SIG-M5 (cell line): ENCODE results near the gene EFHB.
A peak's percentile ranks its signal among the peaks of the same experiment; 100 is the strongest.
"Not testable (repeated sequence)": the region's sequence is repeated elsewhere in the genome, so short reads cannot be mapped to it uniquely, and the experiment has no call there.

Source experiments
- DNase-seq: peaks from one replicate; lab custom pipeline; 2025; lab: John Stamatoyannopoulos, UW

EFHB gene, protein sequence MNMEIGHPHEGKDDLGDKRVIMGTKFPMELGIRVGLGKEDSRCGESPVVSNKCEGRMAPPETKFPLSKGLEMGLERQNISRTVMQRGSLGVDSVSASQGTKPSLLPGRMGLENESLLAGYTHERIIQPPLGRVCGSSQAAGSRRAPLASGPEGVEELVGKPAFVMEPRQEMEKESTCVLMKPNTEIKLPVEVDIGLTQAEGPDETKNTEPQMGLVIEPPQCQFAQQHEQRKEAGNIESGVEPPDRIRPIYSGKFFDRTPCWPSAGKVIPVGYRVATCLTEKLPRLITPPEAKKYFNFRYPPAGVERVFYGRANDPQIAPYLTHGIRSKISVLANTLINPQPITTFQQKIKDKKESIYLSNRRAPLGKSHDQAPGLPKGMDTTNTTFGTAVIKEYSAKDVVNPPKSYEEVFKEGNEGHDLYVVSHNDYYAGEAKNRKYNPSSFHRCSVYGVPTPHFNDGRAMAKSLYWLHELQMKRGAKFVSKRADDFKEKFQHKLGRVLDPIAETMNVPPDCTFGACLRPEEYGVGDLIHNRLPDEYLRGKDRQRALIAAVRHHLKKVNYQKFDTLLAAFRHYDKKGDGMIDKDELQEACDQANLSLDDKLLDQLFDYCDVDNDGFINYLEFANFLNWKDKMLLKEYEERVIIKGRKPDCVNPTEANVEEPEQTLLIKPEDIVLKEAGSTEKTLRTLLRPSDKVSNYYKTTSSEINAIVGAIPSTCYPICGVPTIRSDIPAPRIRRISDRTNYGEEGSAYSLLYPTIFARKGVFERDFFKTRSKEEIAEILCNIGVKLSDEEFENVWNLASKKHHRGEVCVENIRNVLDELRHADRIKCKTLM

DNA sequence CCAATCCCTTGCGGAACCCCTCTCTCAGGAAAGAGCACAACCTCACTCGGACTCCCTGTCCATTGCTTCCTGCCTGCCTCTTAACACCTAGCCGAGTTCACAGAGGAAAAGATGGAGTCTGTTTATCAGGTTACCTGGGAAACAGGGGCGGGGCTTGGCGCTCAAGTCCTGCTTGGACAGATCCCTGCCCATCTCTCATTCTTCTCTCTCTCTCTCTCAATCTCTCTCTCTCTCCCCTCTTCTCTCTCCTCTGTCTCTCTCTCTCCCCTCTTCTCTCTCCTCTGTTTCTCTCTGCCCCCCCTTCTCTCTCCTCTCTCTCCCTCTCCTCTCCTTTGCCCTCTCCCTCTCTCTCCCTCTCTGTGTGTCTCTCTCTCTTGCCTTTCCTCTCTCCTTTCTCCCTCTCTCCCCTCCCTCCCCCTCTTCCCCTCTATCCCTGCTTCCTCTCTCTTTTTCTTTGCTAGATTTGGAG is at the start of gene EFHB:
TSS of gene EFHB (minus strand) at position 120 of the 469 bp plus-strand sequence. CDS start 199 bp downstream, outside the sequence.
- DNase-seq: no peak

DNA sequence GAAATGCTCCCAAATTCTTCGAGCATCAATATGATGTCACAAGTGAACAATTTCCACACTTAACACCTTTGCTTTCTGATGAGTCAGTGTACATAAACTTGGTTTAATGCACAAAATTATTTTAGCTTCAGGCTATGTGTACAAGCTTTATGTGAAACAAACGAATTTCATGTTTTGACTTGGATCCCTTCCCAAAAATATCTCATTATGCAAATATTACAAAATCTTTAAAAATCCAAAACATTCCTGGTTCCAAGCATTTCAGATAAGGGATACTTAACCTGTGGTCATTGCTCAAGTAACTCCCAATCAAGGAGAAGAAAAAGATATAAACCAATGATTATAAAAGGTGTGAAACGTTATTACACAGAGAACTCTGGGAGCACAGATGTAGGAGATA is 38.0 kb upstream of the EFHB start:
- no peak for DNase-seq

DNA sequence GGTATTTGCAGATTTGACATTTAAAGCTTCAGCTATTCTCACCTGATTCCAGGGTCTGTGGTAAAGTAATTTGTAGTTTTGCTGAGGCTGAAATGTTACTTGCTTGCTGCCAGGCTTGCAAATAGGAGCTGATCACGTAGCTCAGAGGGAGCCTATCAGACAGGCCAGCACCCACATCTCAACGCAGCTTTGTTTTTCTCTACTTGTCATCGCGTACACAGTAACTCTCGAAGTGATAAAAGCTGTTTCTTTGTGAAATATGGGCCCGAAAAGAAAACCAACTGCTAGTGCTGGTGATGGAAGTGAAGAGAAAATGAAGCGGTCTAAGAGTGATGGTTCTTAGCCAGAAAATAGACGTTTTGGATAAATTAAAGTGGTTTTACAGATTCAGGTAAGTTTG is 36.3 kb upstream of the EFHB start:
- no peak for DNase-seq

DNA sequence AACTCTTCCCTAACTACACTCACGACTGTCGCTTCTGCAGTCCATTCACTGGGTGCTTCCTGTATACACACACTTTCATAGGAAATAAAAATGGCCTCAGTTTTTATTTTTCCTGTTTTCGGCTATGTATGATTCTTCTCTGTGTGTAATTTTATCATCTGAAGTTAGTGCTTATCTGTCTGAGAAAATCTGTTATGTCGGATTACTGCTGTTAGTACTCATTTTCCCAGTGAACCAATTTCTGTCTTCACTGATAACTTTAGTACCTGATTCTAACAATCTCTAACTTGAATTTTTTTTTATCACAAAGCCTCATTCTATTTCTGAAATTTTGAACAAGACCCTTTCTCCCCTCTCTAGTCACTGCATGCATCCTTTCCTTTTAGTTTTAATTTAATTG is 33.8 kb upstream of the EFHB start:
- DNase-seq: no peak

DNA sequence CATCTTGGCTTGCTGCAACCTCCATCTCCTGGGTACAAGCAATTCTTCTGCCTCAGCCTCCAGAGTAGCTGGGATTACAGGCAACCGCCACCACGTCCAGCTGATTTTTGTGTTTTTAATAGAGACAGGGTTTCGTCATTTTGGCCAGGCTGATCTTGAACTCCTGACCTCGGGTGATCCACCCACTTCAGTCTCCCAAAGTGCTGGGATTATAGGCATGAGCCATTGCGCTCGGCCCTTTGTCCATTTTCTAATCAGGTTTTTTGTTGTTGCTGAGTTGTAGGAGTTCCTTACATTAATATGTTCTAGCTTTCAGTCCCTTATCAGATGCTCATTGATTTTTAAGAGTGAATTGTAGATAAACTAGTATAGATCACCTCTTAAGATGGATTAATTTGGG is 33.2 kb upstream of the EFHB start:
- no peak for DNase-seq

DNA sequence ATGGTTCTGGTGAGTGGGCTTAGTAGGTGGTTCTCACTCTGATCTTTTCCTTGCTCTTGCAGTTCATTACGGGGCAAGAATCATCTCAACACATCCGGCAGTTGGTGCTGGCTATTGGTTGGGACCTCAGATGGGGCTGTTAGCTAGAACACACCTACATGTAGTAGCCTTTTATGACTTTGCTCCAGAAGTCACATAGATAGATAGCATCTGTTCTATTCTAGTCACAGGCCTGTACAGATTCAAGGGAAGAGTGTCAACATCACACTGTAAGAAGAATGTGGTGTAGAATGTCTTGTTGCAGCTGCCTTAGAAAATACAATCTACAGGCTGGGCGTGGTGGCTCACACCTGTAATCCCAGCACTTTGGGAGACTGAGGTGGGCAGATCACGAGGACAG is 27.9 kb upstream of the EFHB start:
- no peak for DNase-seq

DNA sequence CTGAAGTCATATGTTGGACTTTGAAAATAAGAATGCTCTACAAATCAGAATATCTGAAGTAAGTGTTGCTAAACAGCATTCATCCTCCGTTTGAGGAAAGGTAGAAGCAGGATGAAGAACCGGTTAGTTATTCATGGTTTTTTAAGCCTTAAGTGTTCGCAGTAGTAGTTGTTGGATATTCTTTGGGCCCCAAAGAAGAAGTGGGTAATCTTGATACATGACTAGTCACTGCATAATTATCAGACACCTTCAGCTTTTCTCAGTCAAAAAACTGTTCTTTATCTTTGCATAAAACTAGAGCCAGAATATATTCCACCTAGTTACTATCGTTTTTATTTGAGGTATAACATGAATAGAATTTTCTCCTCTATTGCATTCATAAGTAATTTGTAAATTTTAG is 26.7 kb upstream of the EFHB start:
- no peak for DNase-seq

DNA sequence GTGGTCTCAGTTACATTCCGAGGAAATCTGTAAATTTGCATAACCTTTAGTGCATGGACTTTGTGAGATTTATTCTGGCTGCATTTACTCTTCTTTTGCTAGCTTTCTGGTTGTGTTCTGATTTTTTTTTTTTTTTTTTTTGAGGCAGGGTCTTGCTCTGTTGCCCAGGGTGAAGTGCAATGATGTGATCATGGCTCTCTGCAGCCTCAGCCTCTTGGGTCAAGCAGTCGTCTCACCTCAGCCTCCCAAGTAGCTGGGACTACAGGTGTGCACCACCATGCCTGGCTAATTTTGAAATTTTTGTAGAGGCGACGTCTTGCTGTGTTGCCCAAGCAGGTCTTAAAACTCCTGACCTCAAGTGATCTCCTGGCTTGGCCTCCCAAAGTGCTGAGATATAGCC is 25.5 kb upstream of the EFHB start:
- DNase-seq: no peak

DNA sequence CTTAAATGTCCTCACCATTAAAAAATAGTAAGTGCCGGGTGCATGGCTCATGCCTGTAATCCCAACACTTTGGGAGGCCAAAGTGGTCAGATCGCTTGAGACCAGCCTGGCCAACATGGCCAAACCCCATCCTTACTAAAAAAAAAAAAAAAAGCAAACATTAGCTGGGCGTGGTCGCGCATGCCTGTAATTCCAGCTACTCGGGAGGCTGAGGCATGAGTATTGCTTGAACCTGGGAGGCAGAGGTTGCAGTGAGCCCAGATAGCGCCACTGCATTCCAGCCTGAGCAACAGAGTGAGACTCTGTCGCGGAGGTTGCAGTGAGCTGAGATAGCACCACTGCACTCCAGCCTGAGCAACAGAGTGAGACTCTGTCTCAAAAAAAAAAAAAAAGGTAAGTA is 23.3 kb upstream of the EFHB start:
- DNase-seq: not testable (repeated sequence)

DNA sequence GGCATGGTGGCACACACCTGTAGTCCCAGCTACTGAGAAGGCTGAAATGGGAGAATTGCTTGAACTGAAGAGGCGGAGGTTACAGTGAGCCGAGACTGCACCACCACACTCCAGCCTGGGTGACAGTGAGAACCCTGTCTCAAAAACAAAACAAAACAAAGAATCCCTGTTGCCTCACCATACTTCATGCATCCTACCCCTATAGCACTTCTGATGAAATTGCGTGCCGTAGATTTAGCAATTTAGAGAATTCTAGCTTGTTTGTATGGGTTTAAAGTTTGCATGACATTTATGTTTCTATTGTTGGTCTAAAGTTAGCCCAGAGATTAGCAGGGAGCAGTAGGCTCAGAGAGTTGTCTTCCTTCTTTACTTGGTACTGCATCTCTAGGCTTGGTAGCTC is 20.7 kb upstream of the EFHB start:
- no peak for DNase-seq

DNA sequence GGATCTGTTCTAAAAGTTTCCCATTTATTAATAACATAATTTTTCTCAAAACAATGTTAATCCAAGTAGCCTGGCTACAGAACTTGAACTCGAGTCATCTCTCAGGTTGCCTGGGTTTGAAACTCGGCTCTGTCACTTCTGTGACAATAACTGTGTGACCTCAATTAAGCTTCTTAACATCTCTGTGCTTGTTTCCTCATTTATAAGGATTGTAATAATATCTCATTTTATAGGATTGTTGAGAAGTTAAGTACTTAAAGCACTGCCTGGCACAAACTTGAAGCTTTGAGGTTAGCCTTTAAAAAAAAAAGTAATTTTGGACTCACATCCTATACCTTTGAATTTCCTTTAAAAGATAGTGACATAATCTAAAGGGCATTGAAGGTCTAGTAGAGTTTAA is 16.3 kb upstream of the EFHB start:
- DNase-seq: no peak

DNA sequence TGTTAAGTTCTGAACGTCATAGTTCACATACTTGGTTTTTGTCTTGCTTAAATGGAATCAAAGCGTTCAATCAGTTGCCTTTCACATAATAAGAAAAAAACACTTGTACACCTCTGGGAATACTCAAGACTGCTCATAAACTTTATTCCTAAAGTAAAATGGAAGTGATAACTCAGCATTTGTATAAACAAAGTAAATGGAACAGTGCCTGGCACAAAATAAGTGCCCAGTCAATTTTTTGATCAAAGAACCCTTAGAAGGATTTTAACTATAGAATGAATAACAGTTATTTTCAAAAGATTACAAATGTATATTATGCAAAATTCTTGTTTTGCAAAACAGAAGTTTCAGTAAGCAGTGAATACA is 14.2 kb upstream of the EFHB start:
- no peak for DNase-seq

DNA sequence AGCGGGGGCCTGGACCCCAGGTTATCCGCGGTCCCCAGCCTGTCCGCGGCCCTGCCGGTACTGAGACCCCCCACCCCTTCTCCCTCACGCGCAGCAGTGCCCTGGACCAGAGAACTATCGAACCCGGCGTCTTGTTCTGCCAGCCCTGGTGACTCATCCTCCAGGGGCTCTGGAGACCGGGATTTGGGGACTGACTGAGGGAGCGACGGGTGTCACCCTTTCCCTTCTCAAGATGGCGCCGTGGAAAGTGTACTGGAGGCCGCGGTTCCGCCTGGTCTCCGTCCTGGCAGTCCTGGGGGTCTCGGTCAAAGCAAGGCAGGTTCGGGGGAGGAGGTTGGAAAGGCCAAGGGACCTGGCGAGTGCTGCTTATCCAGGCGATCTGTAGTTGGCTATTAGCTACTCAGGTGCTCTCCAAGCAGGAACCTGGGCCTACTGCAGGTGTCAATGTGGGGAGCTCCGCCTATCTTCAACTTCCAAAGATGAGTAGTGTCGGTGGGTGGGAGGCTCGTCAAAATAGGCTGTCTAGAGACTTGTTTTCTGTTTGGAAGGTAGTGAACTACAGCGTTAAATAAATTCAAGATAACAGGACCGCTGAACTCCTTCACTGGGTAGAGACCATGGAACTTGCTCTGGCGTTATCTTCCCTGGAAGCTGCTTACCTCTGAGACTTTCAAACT is 13.7 kb upstream of the EFHB start:
- no peak for DNase-seq

DNA sequence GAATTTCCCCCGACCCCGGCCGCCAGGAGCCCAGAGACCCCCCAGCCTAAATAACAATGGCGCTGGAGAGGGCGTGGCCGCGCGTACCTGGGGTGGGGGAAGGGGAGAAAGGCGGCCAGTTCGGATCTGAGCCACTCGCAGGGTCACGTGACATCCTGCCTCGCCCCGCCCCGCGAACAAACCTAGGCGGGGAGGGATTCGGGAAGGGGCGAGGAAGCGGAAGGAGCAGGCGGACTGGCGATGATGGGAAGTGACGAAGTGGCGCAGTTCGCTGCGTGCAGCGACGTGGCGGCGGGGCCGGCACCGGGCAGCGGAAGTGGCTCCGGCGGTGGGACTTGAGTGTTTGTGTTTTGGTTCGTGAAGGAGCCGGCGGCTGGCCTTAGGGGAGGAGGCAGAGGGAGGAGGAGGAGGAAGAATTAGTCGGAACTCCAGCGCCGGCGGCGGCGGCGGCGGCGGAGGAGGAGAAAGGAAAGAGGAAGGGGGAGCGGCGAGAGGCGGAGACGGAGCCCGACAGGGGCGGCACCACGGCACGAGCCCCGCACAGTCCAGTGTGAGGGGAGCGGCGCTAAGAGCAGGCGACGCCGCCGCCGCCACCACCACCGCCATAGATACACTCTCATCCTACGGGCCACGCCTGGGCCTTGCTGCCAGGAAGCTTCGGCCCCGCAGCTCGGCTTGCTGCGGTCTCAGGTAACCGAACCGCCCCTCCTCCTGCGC is 13.0 kb upstream of the EFHB start, which contains the start of gene RAB5A:
TSS of gene RAB5A (plus strand) at position 266 of the 717 bp plus-strand sequence. CDS start 3,802 bp downstream, outside the sequence.
- peak; percentile 95 for DNase-seq

DNA sequence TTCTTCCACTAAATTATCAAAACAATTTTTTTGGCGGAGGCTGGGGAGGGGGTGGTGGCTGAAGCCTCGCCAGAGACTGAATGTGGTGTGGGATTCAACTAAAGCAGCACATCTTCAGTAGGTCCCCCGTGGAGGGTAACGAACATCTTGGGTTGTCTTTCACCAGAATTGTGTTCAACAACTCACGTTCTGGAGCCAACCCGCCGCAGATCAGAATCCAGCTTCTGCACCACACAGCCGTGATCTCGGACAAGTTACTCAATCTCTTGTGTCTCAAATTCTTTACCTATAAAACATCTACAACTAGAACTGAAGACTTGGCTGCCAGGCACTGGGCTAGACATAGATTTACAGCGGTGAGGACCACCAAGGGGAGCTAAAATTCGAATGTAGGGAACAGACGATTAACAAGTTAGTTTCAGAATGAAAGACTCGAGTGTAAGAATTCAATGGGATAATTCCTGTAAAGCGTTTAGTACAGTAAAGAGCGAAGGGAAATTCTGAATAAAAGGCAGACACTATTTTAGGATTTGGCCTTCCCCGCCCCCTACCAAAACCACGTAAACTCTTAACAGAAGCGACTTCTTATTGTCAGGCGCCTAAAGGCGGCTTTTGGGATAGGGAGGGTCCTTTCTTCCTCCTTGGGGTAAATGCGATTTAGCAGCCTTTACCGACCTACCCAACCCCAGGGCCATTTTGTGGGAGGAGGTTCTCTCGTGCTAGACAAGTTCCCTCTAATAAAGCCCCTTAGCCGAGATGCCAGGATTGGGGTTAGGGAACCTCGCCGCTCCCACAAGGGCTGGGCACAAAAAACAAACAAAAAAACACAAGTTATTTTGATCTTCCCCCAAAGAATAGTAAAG is 12.2 kb upstream of the EFHB start:
- no peak for DNase-seq

DNA sequence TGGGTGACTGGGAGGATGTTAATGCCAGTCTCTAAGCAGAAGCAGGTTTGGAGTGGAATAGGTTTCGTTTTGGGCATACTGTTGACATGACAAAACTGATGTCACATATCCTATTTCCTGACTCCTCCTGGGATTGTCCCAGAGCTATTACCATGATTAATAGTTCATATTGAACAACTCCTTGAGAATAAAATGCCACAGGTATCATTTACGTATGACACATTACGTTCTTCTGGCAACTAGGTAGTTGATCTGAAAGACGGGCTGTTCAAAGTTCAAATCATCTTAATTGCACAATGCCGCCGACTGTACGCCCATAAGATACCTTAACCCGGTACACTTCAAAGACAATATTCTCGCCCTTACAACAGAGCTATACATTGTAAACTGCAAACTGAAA is 11.5 kb upstream of the EFHB start:
- no peak for DNase-seq

DNA sequence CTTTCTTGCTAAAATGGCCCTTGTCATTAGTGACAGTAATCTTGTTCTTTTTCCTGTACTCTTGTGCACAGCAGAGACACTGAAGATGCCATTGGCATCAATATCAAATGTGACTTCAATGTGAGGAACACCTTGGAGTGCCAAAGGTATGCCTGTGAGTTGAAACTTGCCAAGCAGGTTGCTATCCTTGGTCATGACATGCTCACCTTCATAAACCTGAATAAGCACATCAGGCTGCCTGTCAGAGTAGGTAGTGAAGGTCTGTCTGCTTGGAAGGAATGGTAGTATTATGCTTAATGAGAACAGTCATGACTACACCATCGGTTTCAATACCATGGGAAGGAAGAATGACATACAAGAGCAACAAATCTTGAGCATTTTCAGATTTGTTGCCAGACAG is 6.6 kb upstream of the EFHB start:
- no peak for DNase-seq

DNA sequence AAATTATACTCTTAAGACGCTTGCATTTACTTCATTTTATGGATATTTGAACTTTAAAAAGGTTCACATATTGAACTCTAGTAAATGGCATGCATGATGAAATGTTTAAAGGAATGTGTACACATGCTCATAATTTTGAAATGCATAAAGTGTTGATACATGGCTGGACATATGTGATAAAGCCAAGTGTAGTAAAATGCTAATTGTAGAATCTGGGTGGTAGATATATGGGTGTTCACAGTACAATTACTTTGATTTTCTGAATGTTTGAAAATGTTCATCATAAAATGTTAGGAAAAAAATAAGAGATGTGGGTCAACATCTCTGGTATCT is 4.2 kb upstream of the EFHB start:
- DNase-seq: no peak

DNA sequence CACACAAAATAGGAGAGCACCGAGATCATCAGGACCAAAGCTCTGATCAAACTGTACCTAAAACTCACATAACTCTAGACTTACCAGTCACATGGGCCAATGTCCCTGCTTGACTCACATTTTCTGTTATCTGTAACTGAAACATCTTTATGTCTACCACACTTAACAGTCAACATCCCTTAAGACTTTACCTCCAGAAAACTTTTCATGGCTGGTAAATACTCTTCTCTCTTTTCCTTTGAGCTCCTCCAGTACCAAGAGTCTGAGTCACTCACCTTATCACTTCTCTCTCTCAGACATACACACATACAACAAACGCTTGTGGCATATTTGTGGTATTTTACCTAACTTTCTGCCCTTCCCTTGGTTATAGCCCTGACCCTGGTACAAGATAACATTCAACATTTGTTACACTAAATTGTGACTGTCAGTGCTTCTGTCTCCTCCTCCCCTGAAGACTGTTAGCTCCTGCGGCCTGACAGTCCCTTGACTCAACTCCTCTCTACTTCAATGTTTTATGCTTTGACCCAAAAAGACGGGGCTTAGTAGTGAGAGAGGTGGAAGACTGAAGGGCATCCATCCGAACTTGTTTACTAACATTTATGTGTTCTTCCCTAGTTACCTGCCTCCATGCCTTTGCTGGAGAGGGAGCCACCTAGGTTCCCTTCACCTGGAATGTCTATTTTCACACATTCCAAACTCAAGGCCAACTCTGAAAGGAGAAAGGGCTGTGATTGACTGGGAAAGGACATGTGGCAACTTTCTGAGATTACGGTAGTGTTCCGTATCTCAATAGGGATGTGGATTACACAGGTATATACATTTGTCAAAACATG is 3.7 kb upstream of the EFHB start:
- DNase-seq: no peak

DNA sequence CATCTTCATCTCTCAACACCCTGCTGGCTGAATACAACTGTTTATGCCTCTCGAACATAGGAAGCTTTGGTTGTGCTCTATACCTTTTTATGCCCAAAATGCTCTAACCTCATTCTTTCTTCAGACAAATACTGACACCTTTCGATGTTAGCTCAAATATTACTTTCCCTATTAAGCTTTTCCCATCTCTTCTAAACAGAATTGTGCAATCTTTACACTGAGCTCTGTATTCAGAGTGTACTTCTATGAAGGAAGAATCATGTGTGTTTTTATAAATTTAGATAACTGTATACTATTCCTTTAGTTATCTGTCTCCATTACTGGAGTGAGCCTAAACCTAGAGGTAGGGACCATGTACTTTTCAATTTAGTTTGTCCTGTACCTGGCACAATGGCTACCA is 1.6 kb downstream of the EFHB start:
- DNase-seq: no peak
